Measurements from ENCODE around the gene LCTL.

- no peak for TF ChIP-seq SIN3A (IDR thresholded peaks at IDR 0.05; ENCODE audit: borderline replicate concordance, insufficient read depth, low read length)
- no peak for TF ChIP-seq REST (IDR thresholded peaks at IDR 0.05; ENCODE audit: insufficient read depth in 1 of 2, low read depth in 2 of 2, low read length in 2 of 2)
Observed at GRCh38 chr15:66524838-66525237, 41.0 kb downstream of the LCTL start.
